ENCODE data around the gene OR10X1. TPM values are rescaled to one million over a fixed set of nuclear protein-coding genes. Genes with fewer than 3 reads are reported as not detected.

Gene OR10X1
- total and polyA plus RNA-seq, 2 of the 4 experiments (the other 2 are of a cell fraction): not detected

- POLR2A ChIA-PET (ENCODE audit: unreplicated experiment): no interaction called here
- ATAC-seq (ENCODE audit: low read depth): no peak
Observed at GRCh38 chr1:158564608-158565007, 15.1 kb downstream of the OR10X1 start.

More at GRCh38 chr1:158564608-158565007, 15.1 kb downstream of the OR10X1 start:
- H3K4me2 ChIP-seq (ENCODE audit: low read depth, low read length): no peak overlapping the region
- no peaks in the 10 kb centered on the region for H3K27me3 ChIP-seq (ENCODE audit: control insufficient read depth, insufficient read depth, low read length)
- H3K18ac ChIP-seq (ENCODE audit: low read depth, low read length): no peak overlapping the region
- no peak overlapping the region for H4K91ac ChIP-seq (ENCODE audit: insufficient read depth, low read depth, low read length)
- H2AK5ac ChIP-seq (ENCODE audit: low read depth, low read length): no peak overlapping the region
- no peaks in the 10 kb centered on the region for H3K79me1 ChIP-seq (ENCODE audit: low read depth in 1 of 2, low read length in 2 of 2)
- no peak overlapping the region for H2BK15ac ChIP-seq (ENCODE audit: low read depth, low read length)
- H2BK20ac ChIP-seq (ENCODE audit: low read depth, low read length): no peak overlapping the region
- H3K9me1 ChIP-seq (ENCODE audit: insufficient read depth, low read length): no peaks in the 10 kb centered on the region
- dilution Hi-C loops (cut with HindIII; ENCODE audit: low sequenced_read_pairs, unreplicated experiment) (no loop called here), intact Hi-C loops (cut with micrococcal nuclease) (no loop called here), in situ Hi-C loops (cut with MboI; ENCODE audit: low sequenced_read_pairs) (no loop called here)
- no peak overlapping the region for H2BK120ac ChIP-seq (ENCODE audit: low read depth, low read length)
- H3K23ac ChIP-seq (ENCODE audit: low read depth, low read length): no peak overlapping the region
- no peak overlapping the region for H2AK9ac ChIP-seq (replicated peaks; ENCODE audit: low read depth, low read length, poor library complexity)
- no peak overlapping the region for H3K4me3 ChIP-seq (ENCODE audit: insufficient read depth, low read depth, low read length)
- H3K27ac ChIP-seq (ENCODE audit: insufficient read depth, low read length): no peak overlapping the region
- no peak for DNase-seq
- no CpG with 5 or more reads among the region's 2 CpGs for WGBS, 2 experiments (ENCODE audit: extremely low coverage in 2 of 2, insufficient read length in 1 of 2)
- H3K14ac ChIP-seq (replicated peaks; ENCODE audit: low read depth, low read length): no peak overlapping the region
- CTCF ChIA-PET: no interaction called here
- H2BK5ac ChIP-seq (ENCODE audit: low read depth, low read length, poor library complexity, severe bottlenecking): no peak overlapping the region
- H4K5ac ChIP-seq (ENCODE audit: low read depth, low read length): no peak overlapping the region
- H3K9me3 ChIP-seq (ENCODE audit: control insufficient read depth, insufficient read depth, low read length): 0 out of 2 replicates have a peak, but pooled peaks cover 2% of the 10 kb centered on the region
- no peak overlapping the region for H3K56ac ChIP-seq (ENCODE audit: extremely low read depth, insufficient read depth, low read length)
- H3K9ac ChIP-seq (ENCODE audit: low read depth, low read length): no peak overlapping the region
- no peak overlapping the region for H4K8ac ChIP-seq (ENCODE audit: low read depth in 2 of 2, low read length in 2 of 2)
- no peaks in the 10 kb centered on the region for H3K36me3 ChIP-seq (ENCODE audit: control insufficient read depth, insufficient read depth, low read length)
- no peak overlapping the region for H3K4ac ChIP-seq (ENCODE audit: low read depth, low read length)
- H4K20me1 ChIP-seq (ENCODE audit: insufficient read depth, low read length): no peaks in the 10 kb centered on the region
- H3K4me1 ChIP-seq (ENCODE audit: control insufficient read depth, insufficient read depth, low read length): no peaks in the 10 kb centered on the region
- no TSS peak for BruUV-seq (replicated peaks)
- no peak overlapping the region for H2AFZ ChIP-seq (replicated peaks; ENCODE audit: low read length, poor library complexity)
- no peak for TF ChIP-seq FOS (IDR thresholded peaks at IDR 0.05; ENCODE audit: low read depth, low read length)
- no peak for TF ChIP-seq MAZ (IDR thresholded peaks at IDR 0.05; ENCODE audit: borderline replicate concordance, low read depth, low read length)
- no peak for TF ChIP-seq CTCF (conservative IDR thresholded peaks at IDR 0.05; ENCODE audit: low read depth, low read length)
- TF ChIP-seq ELK1 (IDR thresholded peaks at IDR 0.05; ENCODE audit: borderline replicate concordance, low read depth, low read length): no peak
- no peak for TF ChIP-seq USF2 (IDR thresholded peaks at IDR 0.05; ENCODE audit: low read depth, low read length)
- TF ChIP-seq SMC3 (IDR thresholded peaks at IDR 0.05; ENCODE audit: low read depth, low read length): no peak
- TF ChIP-seq POLR2A (IDR thresholded peaks at IDR 0.05; ENCODE audit: low read depth, low read length): no peak
- no peak for TF ChIP-seq MAFK (IDR thresholded peaks at IDR 0.05; ENCODE audit: low read depth, low read length)
